Measurements from ENCODE around the gene TTC23L. TPM values are rescaled to one million over a fixed set of nuclear protein-coding genes. Genes with fewer than 3 reads are reported as not detected.

Gene TTC23L
- total and polyA plus RNA-seq, 2 donors (not counting 1 experiment from before 2014, with no cell fraction given), result 0.24 to 0.33 TPM

GRCh38 chr5:34847552-34847951 is 8.6 kb downstream of the TTC23L start:
- Histone ChIP-seq H3K4me1 (ENCODE audit: control insufficient read depth, extremely low read depth, insufficient read depth, low read length) (no peaks in the 10 kb centered on the region), H3K27me3 (ENCODE audit: control insufficient read depth, insufficient read depth, low read length) (no peaks in the 10 kb centered on the region), H3K4me2 (ENCODE audit: extremely low read depth, insufficient read depth, low read length) (no peak overlapping the region), H3K27ac (ENCODE audit: insufficient read depth, low read length) (no peak overlapping the region), H2AFZ (ENCODE audit: low read length) (no peak overlapping the region), H3K4me3 (replicated peaks in 1 of 4; ENCODE audit: control extremely low read depth in 1 of 4, insufficient read depth in 1 of 4, low read depth in 3 of 4, low read length in 4 of 4) (no peak overlapping the region), H3K9me3 (ENCODE audit: control insufficient read depth, insufficient read depth, low read depth, low read length) (no peaks in the 10 kb centered on the region), H4K20me1 (ENCODE audit: control insufficient read depth, extremely low read depth, insufficient read depth, low read length) (no peaks in the 10 kb centered on the region), H3K79me2 (ENCODE audit: control insufficient read depth, insufficient read depth, low read length) (no peaks in the 10 kb centered on the region), H3K36me3 (ENCODE audit: control insufficient read depth, insufficient read depth, low read length) (no peaks in the 10 kb centered on the region), H3K9ac (ENCODE audit: insufficient read depth, low read length) (no peak overlapping the region)
- no peak for TF ChIP-seq EZH2 (IDR thresholded peaks at IDR 0.05; ENCODE audit: low read length, missing control alignments)
- no peak for TF ChIP-seq CTCF (conservative IDR thresholded peaks at IDR 0.05 in 1 of 2, IDR thresholded peaks at IDR 0.05 in 1 of 2; ENCODE audit: low read depth in 1 of 2, low read length in 2 of 2)
- DNase-seq (ENCODE audit: low read depth in 2 of 2), result no peak

GRCh38 chr5:34848230-34848629 is 9.3 kb downstream of the TTC23L start:
- no peak overlapping the region for H3K27ac ChIP-seq (ENCODE audit: insufficient read depth, low read length)
- no peak overlapping the region for H3K4me3 ChIP-seq (replicated peaks in 1 of 4; ENCODE audit: control extremely low read depth in 1 of 4, insufficient read depth in 1 of 4, low read depth in 3 of 4, low read length in 4 of 4)
- H3K4me2 ChIP-seq (ENCODE audit: extremely low read depth, insufficient read depth, low read length), result no peak overlapping the region
- H3K79me2 ChIP-seq (ENCODE audit: control insufficient read depth, insufficient read depth, low read length), result no peaks in the 10 kb centered on the region
- no peaks in the 10 kb centered on the region for H3K4me1 ChIP-seq (ENCODE audit: control insufficient read depth, extremely low read depth, insufficient read depth, low read length)
- DNase-seq (ENCODE audit: low read depth in 2 of 2), result no peak
- H4K20me1 ChIP-seq (ENCODE audit: control insufficient read depth, extremely low read depth, insufficient read depth, low read length), result no peaks in the 10 kb centered on the region
- TF ChIP-seq CTCF (conservative IDR thresholded peaks at IDR 0.05 in 1 of 2, IDR thresholded peaks at IDR 0.05 in 1 of 2; ENCODE audit: low read depth in 1 of 2, low read length in 2 of 2) (no peak), EZH2 (IDR thresholded peaks at IDR 0.05; ENCODE audit: low read length, missing control alignments) (no peak)
- H2AFZ ChIP-seq (ENCODE audit: low read length), result no peak overlapping the region
- no peaks in the 10 kb centered on the region for H3K27me3 ChIP-seq (ENCODE audit: control insufficient read depth, insufficient read depth, low read length)
- H3K9me3 ChIP-seq (ENCODE audit: control insufficient read depth, insufficient read depth, low read depth, low read length), result no peaks in the 10 kb centered on the region
- H3K36me3 ChIP-seq (ENCODE audit: control insufficient read depth, insufficient read depth, low read length), result no peaks in the 10 kb centered on the region
- no peak overlapping the region for H3K9ac ChIP-seq (ENCODE audit: insufficient read depth, low read length)

GRCh38 chr5:34849253-34849652 is 10.3 kb downstream of the TTC23L start:
- no peaks in the 10 kb centered on the region for H3K36me3 ChIP-seq (ENCODE audit: control insufficient read depth, insufficient read depth, low read length)
- no peaks in the 10 kb centered on the region for H3K9me3 ChIP-seq (ENCODE audit: control insufficient read depth, insufficient read depth, low read depth, low read length)
- H3K27me3 ChIP-seq (ENCODE audit: control insufficient read depth, insufficient read depth, low read length), result no peaks in the 10 kb centered on the region
- DNase-seq (ENCODE audit: low read depth in 2 of 2), result no peak
- TF ChIP-seq EZH2 (IDR thresholded peaks at IDR 0.05; ENCODE audit: low read length, missing control alignments), result no peak
- TF ChIP-seq CTCF (conservative IDR thresholded peaks at IDR 0.05 in 1 of 2, IDR thresholded peaks at IDR 0.05 in 1 of 2; ENCODE audit: low read depth in 1 of 2, low read length in 2 of 2), result no peak
- no peak overlapping the region for H2AFZ ChIP-seq (ENCODE audit: low read length)
- no peak overlapping the region for H3K27ac ChIP-seq (ENCODE audit: insufficient read depth, low read length)
- no peaks in the 10 kb centered on the region for H4K20me1 ChIP-seq (ENCODE audit: control insufficient read depth, extremely low read depth, insufficient read depth, low read length)
- H3K4me3 ChIP-seq (replicated peaks in 1 of 4; ENCODE audit: control extremely low read depth in 1 of 4, insufficient read depth in 1 of 4, low read depth in 3 of 4, low read length in 4 of 4), result no peak overlapping the region
- H3K79me2 ChIP-seq (ENCODE audit: control insufficient read depth, insufficient read depth, low read length), result no peaks in the 10 kb centered on the region
- no peak overlapping the region for H3K4me2 ChIP-seq (ENCODE audit: extremely low read depth, insufficient read depth, low read length)
- H3K4me1 ChIP-seq (ENCODE audit: control insufficient read depth, extremely low read depth, insufficient read depth, low read length), result no peaks in the 10 kb centered on the region
- no peak overlapping the region for H3K9ac ChIP-seq (ENCODE audit: insufficient read depth, low read length)
